B cell (primary cell): Measurements from ENCODE around the gene XPO1.

Experiments used
- EZH2 ChIP-seq: IDR thresholded peaks from 2 replicates; pipeline ENCODE4 v1.6.1; 2012; ENCODE audit warnings: borderline replicate concordance, low read depth, mild to moderate bottlenecking, moderate library complexity, low read length; ENCODE audit not compliant: insufficient read depth, poor library complexity, severe bottlenecking
- TF ChIP-seq, protein P1 (sequence below): fragments of 200-600 bp; IDR thresholded peaks from one replicate; pipeline ENCODE4 v1.8.0; 2022; ENCODE audit warnings: antibody characterized with exemption, mild to moderate bottlenecking

DNA sequence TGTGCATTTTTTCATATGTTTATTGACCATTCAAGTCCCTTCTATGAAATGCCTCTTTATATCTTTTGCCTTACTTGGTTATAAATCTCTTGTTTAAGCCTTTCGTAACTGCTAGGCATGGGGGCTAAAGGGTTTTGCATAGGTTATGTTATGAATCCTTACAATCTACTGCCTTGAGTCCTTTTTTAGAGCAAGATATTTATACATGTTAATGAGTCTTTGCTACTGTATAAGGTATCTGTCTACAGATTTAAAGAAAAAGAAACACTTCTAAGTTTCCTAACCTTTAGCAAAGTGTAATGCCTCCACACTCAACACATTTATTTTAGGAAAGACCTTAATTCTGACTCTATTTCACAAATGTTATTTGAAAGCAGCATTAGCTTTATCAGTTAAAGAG lies 43.6 kb upstream of the XPO1 start:
- TF ChIP-seq, protein P1, sequence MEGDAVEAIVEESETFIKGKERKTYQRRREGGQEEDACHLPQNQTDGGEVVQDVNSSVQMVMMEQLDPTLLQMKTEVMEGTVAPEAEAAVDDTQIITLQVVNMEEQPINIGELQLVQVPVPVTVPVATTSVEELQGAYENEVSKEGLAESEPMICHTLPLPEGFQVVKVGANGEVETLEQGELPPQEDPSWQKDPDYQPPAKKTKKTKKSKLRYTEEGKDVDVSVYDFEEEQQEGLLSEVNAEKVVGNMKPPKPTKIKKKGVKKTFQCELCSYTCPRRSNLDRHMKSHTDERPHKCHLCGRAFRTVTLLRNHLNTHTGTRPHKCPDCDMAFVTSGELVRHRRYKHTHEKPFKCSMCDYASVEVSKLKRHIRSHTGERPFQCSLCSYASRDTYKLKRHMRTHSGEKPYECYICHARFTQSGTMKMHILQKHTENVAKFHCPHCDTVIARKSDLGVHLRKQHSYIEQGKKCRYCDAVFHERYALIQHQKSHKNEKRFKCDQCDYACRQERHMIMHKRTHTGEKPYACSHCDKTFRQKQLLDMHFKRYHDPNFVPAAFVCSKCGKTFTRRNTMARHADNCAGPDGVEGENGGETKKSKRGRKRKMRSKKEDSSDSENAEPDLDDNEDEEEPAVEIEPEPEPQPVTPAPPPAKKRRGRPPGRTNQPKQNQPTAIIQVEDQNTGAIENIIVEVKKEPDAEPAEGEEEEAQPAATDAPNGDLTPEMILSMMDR: no peak
- no peak for TF ChIP-seq EZH2
